ENCODE data around the gene GPER1. TPM values are rescaled to one million over a fixed set of nuclear protein-coding genes. Genes with fewer than 3 reads are reported as not detected.

Gene GPER1
- total RNA-seq, 1 experiment from 2014 or later, result 2.9 TPM

GRCh38 chr7:1131471-1132265 lies 43.8 kb downstream of the GPER1 start:
- no peak for ATAC-seq
- no peak for TF ChIP-seq TCF7L2 (IDR thresholded peaks at IDR 0.05; ENCODE audit: low read depth, low read length)
- no peak for DNase-seq (ENCODE audit: low read depth, low spot score)
- Histone ChIP-seq H3K4me1 (ENCODE audit: control insufficient read depth, insufficient read depth, low read length) (no peaks in the 10 kb centered on the region), H3K9me3 (ENCODE audit: control insufficient read depth, insufficient read depth, low read depth, low read length) (no peaks in the 10 kb centered on the region), H3K27ac (ENCODE audit: low read length) (no peak overlapping the region), H3K27me3 (ENCODE audit: control insufficient read depth, insufficient read depth, low read length) (no peaks in the 10 kb centered on the region), H3K4me3 (ENCODE audit: low read depth in 2 of 2, low read length in 2 of 2) (no peak overlapping the region), H3K36me3 (ENCODE audit: control insufficient read depth, insufficient read depth, low read length) (no peaks in the 10 kb centered on the region)
- ChIA-PET POLR2A (no interaction called here), CTCF (no interaction called here)
- BruUV-seq (replicated peaks), result no TSS peak
- intact Hi-C loops (cut with micrococcal nuclease; ENCODE audit: unreplicated experiment), result no loop called here
- in situ Hi-C loops (cut with HindIII; ENCODE audit: low pct_unique_long_range_greater_than_20kb, low sequenced_read_pairs), result loop anchor here (25.0 kb wide), 1 partner anchor 169 kb away; the partner anchor contains the start of gene ADAP1

- TF ChIP-seq POLR2AphosphoS5 (IDR thresholded peaks at IDR 0.05; ENCODE audit: low read depth, low read length) (no peak), TCF7L2 (IDR thresholded peaks at IDR 0.05; ENCODE audit: low read depth, low read length) (no peak), CTCF (IDR thresholded peaks at IDR 0.05) (no peak), SIN3A (IDR thresholded peaks at IDR 0.05; ENCODE audit: borderline replicate concordance, insufficient read depth, low read depth, low read length) (no peak), REST (IDR thresholded peaks at IDR 0.05; ENCODE audit: insufficient read depth in 1 of 2, low read depth in 2 of 2, low read length in 1 of 2) (no peak)
- H3K27me3 ChIP-seq (ENCODE audit: control insufficient read depth, insufficient read depth, low read length), result no peaks in the 10 kb centered on the region
- H3K9me3 ChIP-seq (ENCODE audit: control insufficient read depth, insufficient read depth, low read depth, low read length), result no peaks in the 10 kb centered on the region
- ATAC-seq (no peak), DNase-seq (ENCODE audit: low read depth, low spot score) (no peak)
- in situ Hi-C loops (cut with HindIII; ENCODE audit: low pct_unique_long_range_greater_than_20kb, low sequenced_read_pairs) (loop anchor here (25.0 kb wide), 1 partner anchor 173 kb away; the partner anchor contains the start of gene ADAP1), intact Hi-C loops (cut with micrococcal nuclease; ENCODE audit: unreplicated experiment) (no loop called here)
- no peak overlapping the region for H3K27ac ChIP-seq (ENCODE audit: low read length)
- ChIA-PET CTCF (no interaction called here), POLR2A (no interaction called here)
- H3K4me3 ChIP-seq (ENCODE audit: low read depth in 2 of 2, low read length in 2 of 2), result no peak overlapping the region
- H3K4me1 ChIP-seq (ENCODE audit: control insufficient read depth, insufficient read depth, low read length), result peaks cover 3% of the 10 kb centered on the region; the same call in 1 of the 2 replicates
- BruUV-seq (replicated peaks), result no TSS peak
- no peaks in the 10 kb centered on the region for H3K36me3 ChIP-seq (ENCODE audit: control insufficient read depth, insufficient read depth, low read length)
Measured at GRCh38 chr7:1134951-1135350, 47.0 kb downstream of the GPER1 start.

All from Panc1 (cell line).